Astrocyte (in vitro differentiated cells and primary cell): ENCODE results near the gene DCC.

Source experiments
- CTCF ChIP-seq: IDR thresholded peaks from 2 replicates; pipeline ENCODE4 v1.5.1; 2011; ENCODE audit warnings: low read depth, mild to moderate bottlenecking, inconsistent platforms, low read length, moderate library complexity; ENCODE audit not compliant: insufficient read depth
- EZH2 ChIP-seq: IDR thresholded peaks from 2 replicates; pipeline ENCODE4 v1.6.1; 2012; ENCODE audit warnings: mild to moderate bottlenecking, low read length, inconsistent platforms; ENCODE audit not compliant: insufficient read depth

GRCh38 chr18:53153281-53153680, 813.3 kb downstream of the DCC start:
- TF ChIP-seq CTCF: peak; percentile 31
- no peak for TF ChIP-seq EZH2
